ENCODE measurements around the gene MYLK4.

The MYLK4 gene

GRCh38 chr6:2731281-2731909, 19.3 kb downstream of the MYLK4 start:
- DNase-seq: no peak

- no peak for DNase-seq
These were observed 20.2 kb downstream of the MYLK4 start for GRCh38 chr6:2730353-2731107.

- no peak for DNase-seq
These were observed 20.8 kb downstream of the MYLK4 start for GRCh38 chr6:2729921-2730320.

GRCh38 chr6:2725999-2726567, 24.6 kb downstream of the MYLK4 start:
- DNase-seq: no peak

GRCh38 chr6:2725364-2725988, 25.2 kb downstream of the MYLK4 start:
- no peak for DNase-seq

- DNase-seq: no peak
These were observed 29.5 kb downstream of the MYLK4 start for GRCh38 chr6:2721219-2721618.

GRCh38 chr6:2719093-2719455, 31.6 kb downstream of the MYLK4 start:
- no peak for DNase-seq

- no peak for DNase-seq
These were observed 32.2 kb downstream of the MYLK4 start for GRCh38 chr6:2718334-2719092.

GRCh38 chr6:2716936-2717700, 33.6 kb downstream of the MYLK4 start:
- no peak for DNase-seq

GRCh38 chr6:2715737-2716136, 35.0 kb downstream of the MYLK4 start:
- no peak for DNase-seq

- no peak for DNase-seq
These were observed 36.4 kb downstream of the MYLK4 start for GRCh38 chr6:2714111-2714895.

GRCh38 chr6:2713473-2714110, 37.1 kb downstream of the MYLK4 start:
- no peak for DNase-seq

GRCh38 chr6:2712102-2712501, 38.6 kb downstream of the MYLK4 start:
- no peak for DNase-seq

- no peak for DNase-seq
These were observed 40.3 kb downstream of the MYLK4 start for GRCh38 chr6:2710412-2710811.

GRCh38 chr6:2708456-2708855, 42.3 kb downstream of the MYLK4 start:
- DNase-seq: no peak

GRCh38 chr6:2706558-2706957, 44.2 kb downstream of the MYLK4 start:
- DNase-seq: no peak

- DNase-seq: no peak
These were observed 45.5 kb downstream of the MYLK4 start for GRCh38 chr6:2705256-2705655.

GRCh38 chr6:2697291-2697690, 53.4 kb downstream of the MYLK4 start:
- no peak for DNase-seq

- no peak for DNase-seq
These were observed 55.1 kb downstream of the MYLK4 start for GRCh38 chr6:2695454-2696095.

GRCh38 chr6:2693231-2693630, 57.5 kb downstream of the MYLK4 start:
- no peak for DNase-seq
